Body of pancreas (tissue), 4 donors: Measurements from ENCODE around the gene TMSB4X. TPM values are rescaled to one million over a fixed set of nuclear protein-coding genes. Genes with fewer than 3 reads are reported as not detected.

Experiments
- ATAC-seq: fragments of 150-250 bp; one replicate; pipeline ENCODE4 v1.9.1; 2016
- DNase-seq, 4 donors: peaks; one replicate each; pipeline ENCODE4 v3.0.0-alpha.2; 2019
- H3K27ac ChIP-seq, 4 donors: fragments of 200-600 bp; sonication (generic); 1 replicate in 3 of 4; 2 replicates in 1 of 4; pipeline versions ENCODE4 v1.5.1 to v1.6.1; 2016 to 2019; ENCODE audit warnings: mild to moderate bottlenecking in 1 of 4, mixed read lengths in 1 of 4, moderate library complexity in 1 of 4
- H3K27me3 ChIP-seq, 2 donors: fragments of 200-600 bp; sonication (generic); one replicate each; pipeline ENCODE4 v1.6.0; 2016; ENCODE audit warnings: mild to moderate bottlenecking in 1 of 2
- H3K36me3 ChIP-seq, 2 donors: fragments of 200-600 bp; sonication (generic); replicated peaks in 1 of 2; 2 replicates each; pipeline ENCODE4 v1.5.1; 2016; ENCODE audit warnings: low read depth in 2 of 2; ENCODE audit not compliant: insufficient read depth in 1 of 2
- H3K4me1 ChIP-seq: fragments of 200-600 bp; sonication (generic); one replicate; pipeline ENCODE4 v1.6.0; 2016
- H3K4me3 ChIP-seq, 2 donors: fragments of 200-600 bp; sonication (generic); 1 replicate in 1 of 2; 2 replicates in 1 of 2; pipeline ENCODE4 v1.5.1; 2016 to 2019
- H3K9me3 ChIP-seq, 3 donors: fragments of 200-600 bp; sonication (generic); 1 replicate in 2 of 3; 2 replicates in 1 of 3; pipeline ENCODE4 v1.5.1; 2016
- POLR2A ChIP-seq, 3 donors: fragments of 450-650 bp; IDR thresholded peaks; one replicate each; pipeline ENCODE4 v1.6.1; 2016; ENCODE audit warnings: antibody characterized with exemption in 3 of 3, mild to moderate bottlenecking in 2 of 3
- WGBS, 2 donors: methylation state at CpG; one replicate each; pipeline ENCODE4 v1.1.5; 2017; 5-methylcytosine and 5-hydroxymethylcytosine counted together
- intact Hi-C: fragments of 100-400 bp; cut with DNase I; formaldehyde crosslinking; loops from one replicate; pipeline ENCODE4 v1.15.1; 2023
- total RNA-seq, 2 donors: library from RNA; depleted of rRNA; stranded (reverse); fragments of >200 nt; gene quantifications; one replicate each; pipeline ENCODE4 v1.1.0, GENCODE V29; 2016
- TF ChIP-seq, protein P1 (sequence below), 7 experiments: fragments of 450-650 bp in 4 of 7; fragments of 200-600 bp in 3 of 7; sonication (generic) in 3 of 7; IDR thresholded peaks; one replicate each; pipeline ENCODE4 v1.5.1; 2016 to 2019; ENCODE audit warnings: antibody characterized with exemption in 7 of 7

The TMSB4X gene
- total RNA-seq, 2 donors from 2014 or later: 1,104 to 1,472 TPM

DNA sequence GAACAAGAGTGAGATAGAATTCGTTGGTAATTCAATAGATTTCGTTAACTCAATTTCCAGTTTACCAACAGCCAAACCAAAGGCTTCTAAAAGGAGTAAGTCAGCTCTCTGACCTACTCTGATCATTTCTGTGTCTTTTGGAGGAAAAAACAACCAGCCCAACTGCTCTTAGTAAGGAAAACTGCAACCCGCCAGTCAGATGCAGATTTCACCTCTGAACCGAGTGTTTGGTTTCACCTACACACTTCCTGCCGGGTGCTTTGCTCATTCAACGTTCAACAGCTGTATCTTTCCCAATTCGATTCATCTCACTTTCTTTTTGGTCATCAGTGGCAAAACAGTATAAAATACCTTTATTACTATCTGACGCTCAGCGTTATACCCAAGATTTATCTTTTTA lies 24.5 kb downstream of the TMSB4X start:
- TF ChIP-seq POLR2A (IDR thresholded peaks at IDR 0.05): no peak
- TF ChIP-seq, protein P1, sequence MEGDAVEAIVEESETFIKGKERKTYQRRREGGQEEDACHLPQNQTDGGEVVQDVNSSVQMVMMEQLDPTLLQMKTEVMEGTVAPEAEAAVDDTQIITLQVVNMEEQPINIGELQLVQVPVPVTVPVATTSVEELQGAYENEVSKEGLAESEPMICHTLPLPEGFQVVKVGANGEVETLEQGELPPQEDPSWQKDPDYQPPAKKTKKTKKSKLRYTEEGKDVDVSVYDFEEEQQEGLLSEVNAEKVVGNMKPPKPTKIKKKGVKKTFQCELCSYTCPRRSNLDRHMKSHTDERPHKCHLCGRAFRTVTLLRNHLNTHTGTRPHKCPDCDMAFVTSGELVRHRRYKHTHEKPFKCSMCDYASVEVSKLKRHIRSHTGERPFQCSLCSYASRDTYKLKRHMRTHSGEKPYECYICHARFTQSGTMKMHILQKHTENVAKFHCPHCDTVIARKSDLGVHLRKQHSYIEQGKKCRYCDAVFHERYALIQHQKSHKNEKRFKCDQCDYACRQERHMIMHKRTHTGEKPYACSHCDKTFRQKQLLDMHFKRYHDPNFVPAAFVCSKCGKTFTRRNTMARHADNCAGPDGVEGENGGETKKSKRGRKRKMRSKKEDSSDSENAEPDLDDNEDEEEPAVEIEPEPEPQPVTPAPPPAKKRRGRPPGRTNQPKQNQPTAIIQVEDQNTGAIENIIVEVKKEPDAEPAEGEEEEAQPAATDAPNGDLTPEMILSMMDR (IDR thresholded peaks at IDR 0.05): no peak
- DNase-seq (no peak), ATAC-seq (no peak)
- peaks cover 30% of the 10 kb centered on the region for H3K4me1 ChIP-seq
- no peak overlapping the region for H3K4me3 ChIP-seq
- H3K27me3 ChIP-seq: no peaks in the 10 kb centered on the region
- H3K9me3 ChIP-seq: no peaks in the 10 kb centered on the region
- intact Hi-C loops: no loop called here
- H3K27ac ChIP-seq: peak overlapping the region; percentile 37 to 87 (median 52)
- no peaks in the 10 kb centered on the region for H3K36me3 ChIP-seq
- 47 to 63% methylated on average over 9 of the region's 9 CpGs for WGBS, 2 donors

DNA sequence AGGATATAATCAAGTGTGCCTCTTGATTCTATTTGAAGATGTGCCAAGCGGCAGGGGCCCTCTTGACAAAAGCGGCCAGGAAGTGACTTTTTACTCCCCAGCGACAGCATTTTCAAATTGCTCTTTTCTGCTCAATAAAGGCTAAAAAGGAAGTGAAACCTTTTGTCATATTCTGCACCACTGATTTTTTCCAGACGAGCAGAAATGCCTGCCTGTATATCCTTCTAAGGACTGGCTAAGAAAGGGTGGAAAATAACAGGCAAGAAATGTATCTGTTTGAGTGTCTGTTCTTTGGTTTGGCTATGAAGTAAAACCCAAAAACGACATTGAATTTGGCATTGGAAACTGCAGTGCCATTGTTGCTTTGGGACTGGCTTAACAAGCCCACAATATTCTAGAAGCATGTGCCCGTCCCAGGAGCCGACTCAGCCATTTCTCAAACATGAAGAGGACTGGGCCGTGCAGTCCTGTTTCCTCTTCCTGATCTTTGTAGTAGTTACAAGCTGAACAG lies 25.4 kb downstream of the TMSB4X start:
- WGBS, 2 donors: 51 to 66% methylated on average over 8 of the region's 8 CpGs
- ATAC-seq: no peak
- Histone ChIP-seq H3K4me3 (no peak overlapping the region), H3K4me1 (peaks cover 26% of the 10 kb centered on the region), H3K27me3 (no peaks in the 10 kb centered on the region), H3K27ac (peak overlapping the region in 2 of 4 donors; percentile 44 to 87), H3K36me3 (no peaks in the 10 kb centered on the region), H3K9me3 (no peaks in the 10 kb centered on the region)
- intact Hi-C loops: no loop called here
- TF ChIP-seq, protein P1 (IDR thresholded peaks at IDR 0.05): no peak
- TF ChIP-seq POLR2A (IDR thresholded peaks at IDR 0.05): no peak
- DNase-seq: no peak

DNA sequence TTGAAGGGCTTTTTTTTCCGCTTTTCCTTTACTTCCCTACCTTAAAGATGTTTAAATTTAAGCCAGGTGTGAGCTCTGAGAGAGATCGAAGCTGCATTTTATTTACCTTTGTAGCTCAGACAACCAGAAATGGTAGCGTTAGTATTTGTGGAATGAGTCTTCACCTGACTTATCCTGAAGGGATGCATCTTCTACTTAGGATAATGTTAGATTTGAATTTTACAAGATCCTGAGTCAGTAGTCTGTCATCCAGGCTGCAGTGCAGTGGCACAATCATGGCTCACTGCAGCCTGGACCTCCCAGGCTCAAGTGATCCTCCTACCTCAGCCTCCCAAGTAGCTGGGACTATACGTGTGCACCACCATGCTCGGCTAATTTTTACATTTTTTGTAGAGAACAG lies 26.2 kb downstream of the TMSB4X start:
- WGBS, 2 donors: 92 to 93% methylated on average over 5 of the region's 5 CpGs
- Histone ChIP-seq H3K4me1 (peaks cover 33% of the 10 kb centered on the region), H3K9me3 (no peaks in the 10 kb centered on the region), H3K4me3 (no peak overlapping the region), H3K36me3 (no peaks in the 10 kb centered on the region), H3K27ac (peak overlapping the region in 1 of 4 donors; percentile 87), H3K27me3 (no peaks in the 10 kb centered on the region)
- intact Hi-C loops: no loop called here
- ATAC-seq (no peak), DNase-seq (no peak)
- TF ChIP-seq POLR2A (IDR thresholded peaks at IDR 0.05): no peak
- TF ChIP-seq, protein P1 (IDR thresholded peaks at IDR 0.05): no peak

DNA sequence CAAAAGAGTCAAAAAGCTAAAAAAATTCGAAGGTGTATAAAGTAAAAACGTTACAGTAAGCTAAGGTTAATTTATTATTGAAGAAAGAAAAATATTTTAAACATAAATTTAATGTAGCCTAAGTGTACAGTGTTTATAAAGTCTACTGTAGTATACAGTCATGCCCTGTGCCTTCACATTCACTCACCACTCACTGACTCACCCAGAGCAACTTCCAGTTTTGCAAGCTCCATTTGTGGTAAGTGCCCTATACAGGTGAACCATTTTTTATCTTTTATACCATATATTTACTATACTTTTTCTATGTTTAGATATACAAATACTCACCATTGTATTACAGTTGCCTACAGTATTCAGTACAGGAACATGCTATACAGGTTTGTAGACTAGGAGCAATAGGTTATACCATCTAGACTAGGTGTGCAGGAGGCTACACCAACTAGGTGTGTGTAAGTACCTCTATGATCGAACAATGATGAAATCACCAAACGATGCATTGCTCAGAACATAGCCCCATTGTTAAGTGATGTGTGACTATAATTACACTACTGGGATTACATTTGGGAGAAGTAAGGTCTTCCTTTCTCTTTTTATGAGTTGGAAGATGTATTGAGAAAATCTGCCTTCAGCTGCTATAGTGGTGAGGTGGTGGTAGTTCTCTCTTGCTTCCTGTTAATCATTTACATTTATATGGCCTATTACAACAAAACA lies 27.2 kb downstream of the TMSB4X start:
- Histone ChIP-seq H3K4me1 (peaks cover 35% of the 10 kb centered on the region), H3K9me3 (no peaks in the 10 kb centered on the region), H3K27ac (peak overlapping the region in 1 of 4 donors; percentile 44), H3K4me3 (no peak overlapping the region), H3K36me3 (no peaks in the 10 kb centered on the region), H3K27me3 (no peaks in the 10 kb centered on the region)
- intact Hi-C loops: no loop called here
- no peak for DNase-seq
- 69 to 70% methylated on average over 4 of the region's 4 CpGs for whole genome bisulfite sequencing, 2 donors
- no peak for TF ChIP-seq POLR2A (IDR thresholded peaks at IDR 0.05)
- TF ChIP-seq, protein P1 (IDR thresholded peaks at IDR 0.05): no peak
- no peak for ATAC-seq
